ENCODE results near the gene KDM4B. TPM values are rescaled to one million over a fixed set of nuclear protein-coding genes. Genes with fewer than 3 reads are reported as not detected.

KDM4B gene
- total and polyA plus RNA-seq, 4 experiments from 2014 or later = 3.2 to 50.4 (median 29.9) TPM

DNA sequence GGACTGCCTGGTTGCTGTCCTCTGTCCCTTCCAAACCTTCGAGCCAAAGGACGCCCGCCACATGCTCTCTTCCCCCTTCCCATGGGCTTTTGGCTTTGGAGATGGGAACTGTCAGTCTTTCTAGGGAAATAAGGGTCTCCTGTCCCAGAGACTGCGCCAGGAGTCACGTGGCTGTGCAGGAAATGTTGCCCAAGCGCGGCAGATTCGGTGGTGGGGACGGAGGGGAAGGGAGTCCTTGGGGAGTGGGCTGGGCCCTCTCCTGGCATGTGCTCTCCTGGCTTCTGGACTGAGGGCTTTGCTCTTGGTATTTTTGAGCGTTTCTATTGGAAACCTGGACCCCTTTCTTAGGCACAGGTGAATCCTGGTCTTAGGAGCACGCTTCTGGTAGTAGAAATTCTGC, 103.2 kb downstream of the KDM4B start:
- intact Hi-C loops (cut with micrococcal nuclease) = no loop called here
- peaks cover 3 to 12% of the 10 kb centered on the region in 2 donors for H3K36me3 Mint-ChIP-seq
- no peaks in the 10 kb centered on the region for H3K27me3 Mint-ChIP-seq
- H3K9me3 Mint-ChIP-seq = no peaks in the 10 kb centered on the region
- H3K4me1 Mint-ChIP-seq = peaks cover 0 to 4% (median 0%) of the 10 kb centered on the region in 4 donors
- POLR2A ChIA-PET (ENCODE audit: partially characterized antibody) = no interaction called here
- H3K4me3 ChIP-seq (ENCODE audit: low read length in 2 of 2) = no peak overlapping the region
- no peak overlapping the region for H3K27ac Mint-ChIP-seq
- no peak overlapping the region for H3K27ac ChIP-seq (ENCODE audit: low read depth, low read length)
- CTCF ChIA-PET (ENCODE audit: partially characterized antibody) = no interaction called here
- no peaks in the 10 kb centered on the region for H3K9me3 ChIP-seq (ENCODE audit: control insufficient read depth in 1 of 2, low read length in 2 of 2)
- DNase-seq = no peak
- no peak overlapping the region for H3K4me3 Mint-ChIP-seq
- H3K36me3 ChIP-seq (ENCODE audit: insufficient read depth, low read length) = peaks cover 6% of the 10 kb centered on the region
- no peaks in the 10 kb centered on the region for H3K4me1 ChIP-seq (ENCODE audit: insufficient read depth, low read length)
- no peaks in the 10 kb centered on the region for H3K27me3 ChIP-seq (ENCODE audit: insufficient read depth, low read length)

DNA sequence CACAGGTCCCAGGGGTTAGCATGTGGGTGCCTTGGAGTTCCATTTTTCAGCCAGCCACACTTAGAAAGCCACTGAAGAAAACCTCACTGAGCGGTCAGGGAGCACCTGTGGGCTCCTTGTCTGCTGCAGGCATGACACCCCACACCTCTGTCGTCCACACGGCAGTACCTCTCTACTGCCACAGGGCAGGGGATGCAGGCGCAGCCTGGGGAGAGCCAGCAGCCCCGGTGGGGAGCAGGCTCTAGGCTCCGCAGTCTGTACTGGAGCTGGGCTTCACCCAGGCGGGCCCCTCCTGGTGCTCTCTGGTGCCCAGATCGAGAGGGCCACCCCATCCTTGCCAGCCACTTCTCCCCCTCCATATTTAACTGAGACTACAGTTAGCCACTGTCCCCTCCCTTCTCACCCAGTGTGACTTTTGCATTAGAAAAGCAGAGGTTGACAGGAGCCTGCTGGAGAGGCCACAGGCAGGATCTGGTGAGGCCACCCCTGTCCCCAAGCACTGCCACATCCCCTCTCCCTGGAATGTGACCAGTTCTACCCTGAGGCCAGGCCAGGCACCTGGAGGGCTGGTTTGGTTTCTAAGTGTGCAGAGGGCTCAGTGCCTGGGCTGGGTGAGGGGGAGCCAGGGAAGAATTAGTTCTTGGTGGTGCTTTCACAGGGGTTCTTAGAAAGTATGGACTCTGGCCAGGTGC, 104.4 kb downstream of the KDM4B start:
- ChIA-PET POLR2A (ENCODE audit: partially characterized antibody) (no interaction called here), CTCF (ENCODE audit: partially characterized antibody) (no interaction called here)
- Mint-ChIP-seq H3K27ac (peak overlapping the region in 1 of 7 donors; percentile 74), H3K4me1 (peaks cover 0 to 4% (median 0%) of the 10 kb centered on the region in 4 donors), H3K4me3 (no peak overlapping the region), H3K36me3 (peaks cover 6 to 16% of the 10 kb centered on the region in 2 donors), H3K9me3 (no peaks in the 10 kb centered on the region), H3K27me3 (no peaks in the 10 kb centered on the region)
- no peak overlapping the region for H3K27ac ChIP-seq (ENCODE audit: low read depth, low read length)
- intact Hi-C loops (cut with micrococcal nuclease) = no loop called here
- H3K9me3 ChIP-seq (ENCODE audit: control insufficient read depth in 1 of 2, low read length in 2 of 2) = no peaks in the 10 kb centered on the region
- H3K4me1 ChIP-seq (ENCODE audit: insufficient read depth, low read length) = no peaks in the 10 kb centered on the region
- no peak for DNase-seq
- H3K4me3 ChIP-seq (ENCODE audit: low read length in 2 of 2) = no peak overlapping the region
- H3K27me3 ChIP-seq (ENCODE audit: insufficient read depth, low read length) = no peaks in the 10 kb centered on the region
- H3K36me3 ChIP-seq (ENCODE audit: insufficient read depth, low read length) = peaks cover 16% of the 10 kb centered on the region

DNA sequence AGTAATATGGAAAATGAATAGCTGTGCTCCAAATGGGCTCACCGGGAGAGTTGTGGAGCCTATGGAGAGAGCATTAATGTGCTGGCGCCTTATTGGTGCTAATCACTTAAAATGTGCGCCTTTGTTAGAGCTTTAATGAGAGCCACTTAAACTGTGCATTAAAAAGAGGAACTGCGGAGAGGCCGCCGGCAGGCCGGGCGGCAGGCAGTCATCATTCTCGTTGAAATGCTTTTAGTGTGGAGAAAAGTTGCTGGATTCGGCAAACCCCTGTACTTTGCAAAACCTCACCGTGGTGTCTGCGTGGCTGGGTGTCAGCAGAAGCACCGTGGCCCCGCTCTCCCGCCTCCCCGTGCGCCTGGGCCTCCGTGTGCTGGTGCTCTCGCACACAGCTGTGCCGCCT, 105.5 kb downstream of the KDM4B start:
- H3K36me3 Mint-ChIP-seq = peaks cover 12 to 25% of the 10 kb centered on the region in 2 donors
- Histone ChIP-seq H3K36me3 (ENCODE audit: insufficient read depth, low read length) (peaks cover 16% of the 10 kb centered on the region), H3K9me3 (ENCODE audit: control insufficient read depth in 1 of 2, low read length in 2 of 2) (no peaks in the 10 kb centered on the region), H3K4me1 (ENCODE audit: insufficient read depth, low read length) (no peaks in the 10 kb centered on the region), H3K4me3 (ENCODE audit: low read length in 2 of 2) (no peak overlapping the region), H3K27ac (ENCODE audit: low read depth, low read length) (no peak overlapping the region), H3K27me3 (ENCODE audit: insufficient read depth, low read length) (no peaks in the 10 kb centered on the region)
- POLR2A ChIA-PET (ENCODE audit: partially characterized antibody) = no interaction called here
- no peaks in the 10 kb centered on the region for H3K27me3 Mint-ChIP-seq
- H3K4me1 Mint-ChIP-seq = peaks cover 0 to 4% (median 0%) of the 10 kb centered on the region in 4 donors
- intact Hi-C loops (cut with micrococcal nuclease) = no loop called here
- no peak for DNase-seq
- H3K4me3 Mint-ChIP-seq = no peak overlapping the region
- H3K27ac Mint-ChIP-seq = peak overlapping the region in 1 of 7 donors; percentile 48
- CTCF ChIA-PET (ENCODE audit: partially characterized antibody) = no interaction called here
- H3K9me3 Mint-ChIP-seq = no peaks in the 10 kb centered on the region

DNA sequence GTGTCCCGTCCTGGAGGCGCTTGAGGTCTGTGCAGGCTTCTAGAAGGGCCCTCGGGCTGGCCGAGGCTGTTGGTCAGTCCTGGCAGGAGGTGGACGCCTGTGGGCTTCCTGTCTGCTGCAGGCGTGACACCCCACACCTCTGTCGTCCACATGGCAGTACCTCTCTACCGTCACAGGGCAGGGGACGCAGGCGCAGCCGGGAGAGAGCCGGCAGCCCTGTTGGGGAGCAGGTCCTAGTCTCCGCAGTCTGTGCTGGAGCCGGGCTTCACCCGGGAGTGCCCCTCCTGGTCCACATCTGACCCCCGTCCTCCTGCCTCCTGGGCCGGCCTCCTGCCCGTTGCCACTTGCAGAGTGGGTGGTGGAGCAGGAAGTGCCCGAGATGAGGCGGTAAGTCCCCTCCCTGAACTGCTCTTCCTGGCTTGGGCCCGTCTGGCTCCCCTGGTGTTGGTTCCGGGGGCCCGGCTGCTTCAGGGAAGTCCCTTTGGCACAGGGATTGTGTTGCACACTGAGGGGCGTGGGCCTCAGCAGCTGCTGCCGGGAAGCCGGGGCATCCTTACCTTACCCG, 106.0 kb downstream of the KDM4B start:
- H3K4me1 Mint-ChIP-seq = peaks cover 0 to 4% (median 0%) of the 10 kb centered on the region in 4 donors
- H3K36me3 Mint-ChIP-seq = peaks cover 14 to 28% of the 10 kb centered on the region in 2 donors
- DNase-seq = no peak
- no peak overlapping the region for H3K27ac ChIP-seq (ENCODE audit: low read depth, low read length)
- H3K27me3 ChIP-seq (ENCODE audit: insufficient read depth, low read length) = no peaks in the 10 kb centered on the region
- POLR2A ChIA-PET (ENCODE audit: partially characterized antibody) = no interaction called here
- no peaks in the 10 kb centered on the region for H3K4me1 ChIP-seq (ENCODE audit: insufficient read depth, low read length)
- H3K9me3 ChIP-seq (ENCODE audit: control insufficient read depth in 1 of 2, low read length in 2 of 2) = no peaks in the 10 kb centered on the region
- no peaks in the 10 kb centered on the region for H3K27me3 Mint-ChIP-seq
- peak overlapping the region in 2 of 7 donors; percentile 10 to 19 for H3K27ac Mint-ChIP-seq
- H3K9me3 Mint-ChIP-seq = no peaks in the 10 kb centered on the region
- no peak overlapping the region for H3K4me3 ChIP-seq (ENCODE audit: low read length in 2 of 2)
- CTCF ChIA-PET (ENCODE audit: partially characterized antibody) = no interaction called here
- no peak overlapping the region for H3K4me3 Mint-ChIP-seq
- H3K36me3 ChIP-seq (ENCODE audit: insufficient read depth, low read length) = peaks cover 16% of the 10 kb centered on the region
- intact Hi-C loops (cut with micrococcal nuclease) = no loop called here

DNA sequence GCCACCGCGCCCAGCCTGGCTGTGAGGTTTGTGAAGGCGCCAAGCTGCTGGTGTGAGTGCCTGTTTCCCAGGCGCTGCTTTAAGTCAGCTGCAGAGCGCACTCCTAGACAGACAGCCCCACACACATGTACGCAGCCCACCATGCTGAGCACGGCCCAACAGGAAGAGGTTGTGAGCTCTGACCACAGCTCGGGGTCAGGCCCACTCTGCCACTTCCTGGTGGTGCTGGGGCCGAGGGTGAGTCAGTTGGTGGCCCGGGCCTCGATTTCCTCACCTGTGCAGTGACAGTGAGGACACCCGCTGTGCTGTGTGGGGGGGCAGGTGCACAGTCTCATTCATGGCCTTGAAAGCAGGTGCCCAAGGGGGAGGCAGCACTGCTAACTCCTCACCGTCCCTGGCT, 106.7 kb downstream of the KDM4B start:
- Histone ChIP-seq H3K27ac (ENCODE audit: low read depth, low read length) (no peak overlapping the region), H3K9me3 (ENCODE audit: control insufficient read depth in 1 of 2, low read length in 2 of 2) (no peaks in the 10 kb centered on the region), H3K4me1 (ENCODE audit: insufficient read depth, low read length) (no peaks in the 10 kb centered on the region), H3K36me3 (ENCODE audit: insufficient read depth, low read length) (peaks cover 16% of the 10 kb centered on the region), H3K27me3 (ENCODE audit: insufficient read depth, low read length) (no peaks in the 10 kb centered on the region), H3K4me3 (ENCODE audit: low read length in 2 of 2) (no peak overlapping the region)
- Mint-ChIP-seq H3K9me3 (no peaks in the 10 kb centered on the region), H3K36me3 (peaks cover 20 to 34% of the 10 kb centered on the region in 2 donors), H3K4me3 (no peak overlapping the region), H3K4me1 (peaks cover 0 to 4% (median 0%) of the 10 kb centered on the region in 4 donors), H3K27me3 (no peaks in the 10 kb centered on the region), H3K27ac (no peak overlapping the region)
- CTCF ChIA-PET (ENCODE audit: partially characterized antibody) = no interaction called here
- POLR2A ChIA-PET (ENCODE audit: partially characterized antibody) = no interaction called here
- intact Hi-C loops (cut with micrococcal nuclease) = no loop called here
- DNase-seq = no peak

DNA sequence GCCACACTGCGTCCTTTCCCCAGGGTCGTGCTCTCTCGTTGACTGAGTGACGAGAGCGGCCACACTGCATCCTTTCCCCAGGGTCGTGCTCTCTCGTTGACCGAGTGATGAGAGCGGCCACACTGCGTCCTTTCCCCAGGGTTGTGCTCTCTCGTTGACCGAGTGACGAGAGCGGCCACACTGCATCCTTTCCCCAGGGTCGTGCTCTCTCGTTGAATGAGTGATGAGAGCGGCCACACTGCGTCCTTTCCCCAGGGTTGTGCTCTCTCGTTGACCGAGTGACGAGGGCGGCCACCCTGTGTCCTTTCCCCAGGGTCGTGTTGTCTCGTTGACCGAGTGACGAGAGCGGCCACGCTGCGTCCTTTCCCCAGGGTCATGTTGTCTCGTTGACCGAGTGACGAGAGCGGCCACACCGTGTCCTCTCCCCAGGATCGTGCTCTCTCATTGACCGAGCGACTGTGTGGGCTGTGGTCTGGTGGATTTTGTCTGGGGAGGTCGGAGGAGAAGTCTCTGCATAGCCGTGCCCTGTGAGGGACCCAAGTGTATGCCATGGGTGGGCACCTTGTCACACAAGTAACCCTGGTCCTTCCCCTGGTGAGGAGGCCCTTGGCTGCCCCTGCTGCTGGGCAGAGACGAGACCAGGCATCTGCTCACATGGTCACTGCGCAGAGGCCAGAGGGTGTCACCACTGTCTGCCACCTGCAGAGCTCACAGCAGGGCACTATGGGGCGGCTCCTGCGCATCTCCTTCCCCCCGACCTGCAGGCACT, 107.7 kb downstream of the KDM4B start:
- H3K4me1 ChIP-seq (ENCODE audit: insufficient read depth, low read length) = no peaks in the 10 kb centered on the region
- no peak overlapping the region for H3K4me3 ChIP-seq (ENCODE audit: low read length in 2 of 2)

DNA sequence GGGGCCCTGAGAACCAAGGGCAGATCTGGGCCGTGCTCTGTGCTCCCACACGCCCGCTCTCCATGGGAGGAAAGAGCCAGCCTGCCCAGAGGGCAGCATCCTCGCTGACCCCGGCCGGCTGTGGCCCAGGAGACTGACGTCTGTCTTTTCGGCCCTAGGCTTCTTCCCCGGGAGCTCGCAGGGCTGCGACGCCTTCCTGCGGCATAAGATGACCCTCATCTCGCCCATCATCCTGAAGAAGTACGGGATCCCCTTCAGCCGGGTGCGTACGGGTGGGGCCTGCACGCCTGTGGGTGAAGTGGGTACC, 108.2 kb downstream of the KDM4B start:
- Mint-ChIP-seq H3K27ac (no peak overlapping the region), H3K36me3 (peaks cover 26 to 40% of the 10 kb centered on the region in 2 donors), H3K4me3 (no peak overlapping the region), H3K9me3 (no peaks in the 10 kb centered on the region), H3K4me1 (peaks cover 0 to 4% (median 0%) of the 10 kb centered on the region in 4 donors), H3K27me3 (no peaks in the 10 kb centered on the region)
- no peaks in the 10 kb centered on the region for H3K9me3 ChIP-seq (ENCODE audit: control insufficient read depth in 1 of 2, low read length in 2 of 2)
- no peaks in the 10 kb centered on the region for H3K4me1 ChIP-seq (ENCODE audit: insufficient read depth, low read length)
- no peak for DNase-seq
- ChIA-PET CTCF (ENCODE audit: partially characterized antibody) (interaction anchor here (0.7 kb wide), 1 partner anchor 47 kb away, joined by 3 read pairs; no protein-coding TSS in a partner anchor), POLR2A (ENCODE audit: partially characterized antibody) (no interaction called here)
- H3K27ac ChIP-seq (ENCODE audit: low read depth, low read length) = no peak overlapping the region
- intact Hi-C loops (cut with micrococcal nuclease) = no loop called here
- H3K27me3 ChIP-seq (ENCODE audit: insufficient read depth, low read length) = no peaks in the 10 kb centered on the region
- no peak overlapping the region for H3K4me3 ChIP-seq (ENCODE audit: low read length in 2 of 2)
- peaks cover 20% of the 10 kb centered on the region for H3K36me3 ChIP-seq (ENCODE audit: insufficient read depth, low read length)

More for the DNA sequence above, 107.7 kb downstream of the KDM4B start:
- no peaks in the 10 kb centered on the region for H3K9me3 ChIP-seq (ENCODE audit: control insufficient read depth in 1 of 2, low read length in 2 of 2)
- Mint-ChIP-seq H3K27me3 (no peaks in the 10 kb centered on the region), H3K36me3 (peaks cover 26 to 38% of the 10 kb centered on the region in 2 donors), H3K4me1 (peaks cover 0 to 4% (median 0%) of the 10 kb centered on the region in 4 donors), H3K27ac (peak overlapping the region in 1 of 7 donors; percentile 12), H3K4me3 (no peak overlapping the region), H3K9me3 (no peaks in the 10 kb centered on the region)
- CTCF ChIA-PET (ENCODE audit: partially characterized antibody) = no interaction called here
- H3K27ac ChIP-seq (ENCODE audit: low read depth, low read length) = no peak overlapping the region
- POLR2A ChIA-PET (ENCODE audit: partially characterized antibody) = no interaction called here
- no peak for DNase-seq
- H3K36me3 ChIP-seq (ENCODE audit: insufficient read depth, low read length) = peaks cover 20% of the 10 kb centered on the region
- intact Hi-C loops (cut with micrococcal nuclease) = no loop called here
- H3K27me3 ChIP-seq (ENCODE audit: insufficient read depth, low read length) = no peaks in the 10 kb centered on the region

All from CD4-positive, alpha-beta memory T cell (primary cell).